ENCODE results near the gene INPP1.
"Not testable (repeated sequence)": the region's sequence is repeated elsewhere in the genome, so short reads cannot be mapped to it uniquely, and the experiment has no call there.

The INPP1 gene

DNA sequence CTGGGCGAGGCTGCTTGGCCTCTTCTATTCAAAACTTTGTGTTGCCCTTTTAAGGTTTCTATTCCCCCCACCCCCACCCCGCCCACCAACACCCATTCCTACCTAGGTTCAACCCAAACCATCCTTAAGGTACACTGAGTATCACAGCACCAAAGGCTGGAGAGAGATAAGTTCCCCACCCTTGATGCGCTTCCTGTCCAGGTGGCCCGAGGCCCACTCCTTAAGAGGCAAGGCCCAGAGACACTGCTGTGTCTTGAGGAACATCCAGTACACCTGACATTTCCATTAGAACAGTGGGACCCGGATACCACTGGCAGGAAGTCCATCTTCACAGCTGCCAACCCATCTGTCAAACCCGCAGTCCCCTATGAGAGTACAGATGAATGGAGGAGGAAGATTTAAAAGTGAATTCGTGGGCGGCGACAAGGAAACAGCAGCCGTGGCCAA, 277 bp upstream of the INPP1 start:
- no peaks in the 10 kb centered on the region for H3K36me3 Mint-ChIP-seq (ENCODE audit: low read depth)
- H3K4me1 Mint-ChIP-seq (ENCODE audit: low read depth): peaks cover 22% of the 10 kb centered on the region
- no peaks in the 10 kb centered on the region for H3K9me3 Mint-ChIP-seq
- peaks cover 4% of the 10 kb centered on the region for H3K27me3 Mint-ChIP-seq
- peak overlapping the region; percentile 81 for H3K4me3 Mint-ChIP-seq
- peak overlapping the region; percentile 86 for H3K27ac Mint-ChIP-seq

- Mint-ChIP-seq H3K27me3 (peaks cover 4% of the 10 kb centered on the region), H3K9me3 (no peaks in the 10 kb centered on the region), H3K27ac (peak overlapping the region; percentile 84), H3K4me1 (ENCODE audit: low read depth) (peaks cover 22% of the 10 kb centered on the region), H3K4me3 (peak overlapping the region; percentile 86), H3K36me3 (ENCODE audit: low read depth) (no peaks in the 10 kb centered on the region)
These were observed 963 bp downstream of the INPP1 start for GRCh38 chr2:190344276-190344827.

DNA sequence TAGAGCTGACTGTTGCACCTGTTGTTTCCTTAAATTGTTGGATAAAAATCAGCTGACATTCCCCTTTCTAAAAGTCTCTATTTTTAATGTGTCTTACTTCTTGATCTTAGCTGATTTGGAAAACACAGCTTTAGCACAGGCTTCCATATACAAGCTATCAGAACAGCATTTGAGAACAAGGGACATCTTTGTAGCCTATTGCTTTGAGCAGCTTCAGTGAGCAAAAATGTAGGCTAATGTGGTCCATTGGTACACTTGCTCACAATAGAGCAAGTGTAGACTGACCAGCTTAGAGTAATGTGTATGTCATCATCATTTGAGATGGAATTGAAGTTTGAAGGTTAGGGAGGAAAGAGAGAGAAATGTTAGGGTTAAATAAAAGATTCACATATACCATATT, 7.0 kb downstream of the INPP1 start:
- H3K27me3 Mint-ChIP-seq: peaks cover 4% of the 10 kb centered on the region
- H3K4me3 Mint-ChIP-seq: no peak overlapping the region
- peaks cover 10% of the 10 kb centered on the region for H3K36me3 Mint-ChIP-seq (ENCODE audit: low read depth)
- no peaks in the 10 kb centered on the region for H3K9me3 Mint-ChIP-seq
- no peak overlapping the region for H3K27ac Mint-ChIP-seq
- peaks cover 2% of the 10 kb centered on the region for H3K4me1 Mint-ChIP-seq (ENCODE audit: low read depth)

GRCh38 chr2:190351955-190352354, 8.6 kb downstream of the INPP1 start:
- no peaks in the 10 kb centered on the region for H3K4me1 Mint-ChIP-seq (ENCODE audit: low read depth)
- no peak overlapping the region for H3K27ac Mint-ChIP-seq
- H3K36me3 Mint-ChIP-seq (ENCODE audit: low read depth): peaks cover 10% of the 10 kb centered on the region
- no peaks in the 10 kb centered on the region for H3K27me3 Mint-ChIP-seq
- H3K4me3 Mint-ChIP-seq: no peak overlapping the region
- H3K9me3 Mint-ChIP-seq: no peaks in the 10 kb centered on the region

DNA sequence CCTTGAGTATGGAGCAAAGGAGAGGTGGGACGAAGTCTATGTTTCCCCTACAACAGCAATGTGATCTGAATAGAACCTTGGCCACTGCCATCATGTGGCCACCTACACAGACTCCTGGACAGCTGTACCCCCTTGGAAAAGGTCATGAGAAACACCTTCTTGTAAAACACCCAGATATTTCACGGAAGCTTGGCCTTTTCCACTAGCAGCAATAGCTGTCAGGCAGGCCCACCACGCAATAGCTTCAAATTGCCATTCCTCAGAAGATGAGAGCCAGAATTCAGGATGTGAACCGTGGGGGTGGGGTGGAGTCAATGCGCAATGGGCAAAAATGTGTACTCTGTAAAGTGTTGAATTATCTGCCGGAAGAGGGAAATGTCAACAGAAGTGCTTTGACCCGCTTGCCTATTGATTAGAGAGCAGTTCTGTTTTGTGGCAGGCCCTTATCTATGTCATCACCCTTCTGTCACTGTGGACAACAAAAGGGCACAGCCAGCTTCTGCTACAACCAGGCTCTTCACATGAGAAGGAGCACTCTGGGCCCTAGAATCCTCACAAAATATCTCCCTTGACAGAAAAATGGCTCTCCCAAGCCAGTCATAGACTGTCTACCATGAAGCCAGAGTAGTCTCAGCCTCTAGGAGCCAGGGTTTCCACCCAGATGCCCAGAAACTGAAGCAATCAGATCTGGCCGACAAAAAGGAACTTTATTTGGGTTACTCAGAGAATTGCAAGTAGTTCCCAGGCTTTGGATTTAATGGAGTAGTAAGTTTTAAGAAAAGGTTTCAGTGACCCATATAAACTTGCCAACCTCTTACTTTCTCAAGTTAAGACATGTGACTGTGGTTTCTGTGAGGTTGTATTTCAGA, 9.5 kb downstream of the INPP1 start:
- Mint-ChIP-seq H3K9me3 (no peaks in the 10 kb centered on the region), H3K27me3 (no peaks in the 10 kb centered on the region), H3K36me3 (ENCODE audit: low read depth) (peaks cover 10% of the 10 kb centered on the region), H3K4me3 (no peak overlapping the region), H3K4me1 (ENCODE audit: low read depth) (no peaks in the 10 kb centered on the region), H3K27ac (no peak overlapping the region)

- Mint-ChIP-seq H3K36me3 (ENCODE audit: low read depth) (peaks cover 10% of the 10 kb centered on the region), H3K4me3 (no peak overlapping the region), H3K4me1 (ENCODE audit: low read depth) (peaks cover 1% of the 10 kb centered on the region), H3K27me3 (no peaks in the 10 kb centered on the region), H3K27ac (no peak overlapping the region), H3K9me3 (no peaks in the 10 kb centered on the region)
These were observed 10.1 kb downstream of the INPP1 start for GRCh38 chr2:190353537-190353899.

DNA sequence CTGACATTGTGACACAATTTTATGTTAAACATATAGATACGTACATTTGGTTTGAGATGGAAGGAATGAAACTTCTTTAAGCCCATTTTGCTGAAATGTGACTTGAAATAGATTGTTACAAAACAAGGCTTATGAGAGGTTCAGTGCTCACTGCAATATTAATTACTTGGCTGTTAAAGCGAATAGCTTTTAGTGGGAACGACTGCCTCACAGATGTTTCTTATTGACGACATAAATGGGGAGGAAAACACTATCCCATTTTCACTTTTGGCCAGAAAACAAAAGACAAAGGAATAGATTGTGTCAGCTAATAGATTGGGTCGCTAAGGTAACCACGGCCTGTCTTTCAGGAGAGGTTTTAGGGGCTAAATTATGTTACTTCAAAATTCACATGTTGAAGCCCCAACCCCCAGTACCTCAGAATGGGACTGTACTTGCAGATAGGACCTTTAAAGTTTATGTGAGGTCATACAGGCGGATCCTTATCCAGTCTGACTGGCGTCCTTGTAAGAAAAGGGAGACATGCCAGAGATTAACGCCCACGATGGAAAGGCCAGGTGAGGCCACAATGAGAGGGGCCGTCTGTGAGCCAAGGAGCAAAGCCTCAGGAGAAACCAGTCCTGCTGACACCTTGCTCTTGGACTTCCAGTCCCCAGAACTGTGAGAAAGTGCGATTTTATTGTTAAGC, 10.8 kb downstream of the INPP1 start:
- Mint-ChIP-seq H3K27ac (no peak overlapping the region), H3K9me3 (no peaks in the 10 kb centered on the region), H3K4me3 (no peak overlapping the region), H3K27me3 (no peaks in the 10 kb centered on the region), H3K4me1 (ENCODE audit: low read depth) (peaks cover 6% of the 10 kb centered on the region), H3K36me3 (ENCODE audit: low read depth) (peaks cover 10% of the 10 kb centered on the region)

DNA sequence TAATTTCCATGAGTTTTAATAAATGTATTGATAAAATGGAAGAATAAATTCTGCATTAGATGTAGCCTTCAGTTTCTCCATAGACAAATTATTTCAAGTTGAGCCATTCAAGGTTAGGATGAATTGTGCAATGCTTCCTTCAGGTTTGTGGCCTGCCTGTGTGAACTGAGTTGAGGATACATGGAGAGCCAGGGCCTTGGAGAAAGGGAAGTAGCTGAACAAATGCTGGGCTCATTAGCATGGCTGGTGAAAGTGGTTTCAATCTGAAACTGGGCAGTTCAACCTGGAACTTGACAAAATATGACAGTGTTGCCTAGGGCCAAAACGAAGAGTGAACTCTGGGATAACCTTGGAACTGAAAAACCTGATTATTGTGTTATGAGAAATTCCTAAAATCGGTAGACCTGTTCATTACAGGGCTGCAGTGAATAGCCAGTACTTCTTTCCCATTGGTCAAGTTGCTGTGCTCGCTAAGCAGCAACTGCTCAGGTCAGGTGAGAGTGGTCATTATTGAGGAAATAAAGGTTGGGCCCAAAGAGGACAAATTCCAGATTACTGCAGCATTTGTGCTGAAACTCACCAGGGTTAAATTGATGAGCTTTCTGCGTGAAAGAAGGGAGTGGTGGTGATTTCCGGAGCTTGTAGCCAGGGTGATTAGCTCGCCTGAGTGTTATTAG, 12.7 kb downstream of the INPP1 start:
- no peaks in the 10 kb centered on the region for H3K27me3 Mint-ChIP-seq
- H3K4me1 Mint-ChIP-seq (ENCODE audit: low read depth): peaks cover 26% of the 10 kb centered on the region
- H3K4me3 Mint-ChIP-seq: no peak overlapping the region
- H3K27ac Mint-ChIP-seq: no peak overlapping the region
- peaks cover 4% of the 10 kb centered on the region for H3K36me3 Mint-ChIP-seq (ENCODE audit: low read depth)
- H3K9me3 Mint-ChIP-seq: no peaks in the 10 kb centered on the region

GRCh38 chr2:190357600-190357999, 14.2 kb downstream of the INPP1 start:
- no peak overlapping the region for H3K4me3 Mint-ChIP-seq
- H3K27ac Mint-ChIP-seq: no peak overlapping the region
- H3K9me3 Mint-ChIP-seq: no peaks in the 10 kb centered on the region
- peaks cover 4% of the 10 kb centered on the region for H3K36me3 Mint-ChIP-seq (ENCODE audit: low read depth)
- peaks cover 34% of the 10 kb centered on the region for H3K4me1 Mint-ChIP-seq (ENCODE audit: low read depth)
- no peaks in the 10 kb centered on the region for H3K27me3 Mint-ChIP-seq

DNA sequence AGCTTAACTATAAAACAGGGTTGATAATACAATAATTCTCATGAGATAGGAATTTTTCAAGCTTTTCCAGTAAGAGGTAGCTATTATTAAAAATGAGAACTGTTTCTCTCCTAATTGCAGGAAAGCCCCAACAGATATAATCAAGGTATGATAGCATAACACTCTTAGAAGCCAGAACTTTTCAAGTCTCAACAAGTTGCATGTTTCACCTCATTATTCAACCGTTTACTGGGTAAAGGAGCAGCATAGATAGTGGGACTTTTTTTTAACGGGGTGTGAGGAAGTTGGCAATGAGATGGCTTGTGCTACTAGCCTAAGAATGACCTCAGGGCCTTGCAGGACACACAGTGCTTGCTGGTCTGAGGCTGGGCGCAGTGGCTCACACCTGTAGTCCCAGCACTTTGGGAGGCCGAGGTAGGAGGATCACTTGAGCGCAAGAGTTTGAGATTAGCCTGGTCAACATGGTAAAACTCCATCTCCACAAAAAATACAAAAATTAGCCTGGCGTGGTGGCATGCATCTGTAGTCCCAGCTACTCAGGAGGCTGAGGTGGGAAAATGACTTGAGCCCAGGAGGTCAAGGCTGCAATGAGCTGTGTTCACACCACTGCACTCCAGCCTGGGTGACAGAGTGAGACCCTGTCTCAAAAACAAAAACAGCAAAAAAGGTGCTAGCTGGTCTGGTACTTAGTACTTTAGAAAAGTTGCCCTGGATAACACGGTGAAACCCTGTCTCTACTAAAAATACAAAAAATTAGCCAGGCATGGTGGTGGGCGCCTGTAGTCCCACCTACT, 15.5 kb downstream of the INPP1 start:
- H3K27me3 Mint-ChIP-seq; H3K27ac Mint-ChIP-seq; H3K9me3 Mint-ChIP-seq; H3K36me3 Mint-ChIP-seq (ENCODE audit: low read depth): not testable (repeated sequence)
- Mint-ChIP-seq H3K4me3 (peak overlapping the region; percentile 27), H3K4me1 (ENCODE audit: low read depth) (peaks cover 34% of the 10 kb centered on the region)

- no peaks in the 10 kb centered on the region for H3K27me3 Mint-ChIP-seq
- H3K36me3 Mint-ChIP-seq (ENCODE audit: low read depth): peaks cover 4% of the 10 kb centered on the region
- peak overlapping the region; percentile 85 for H3K4me3 Mint-ChIP-seq
- H3K4me1 Mint-ChIP-seq (ENCODE audit: low read depth): peaks cover 34% of the 10 kb centered on the region
- H3K9me3 Mint-ChIP-seq: no peaks in the 10 kb centered on the region
- peak overlapping the region; percentile 73 for H3K27ac Mint-ChIP-seq
These were observed 17.2 kb downstream of the INPP1 start for GRCh38 chr2:190360561-190360960.

- H3K4me1 Mint-ChIP-seq (ENCODE audit: low read depth): peaks cover 34% of the 10 kb centered on the region
- no peaks in the 10 kb centered on the region for H3K9me3 Mint-ChIP-seq
- H3K27me3 Mint-ChIP-seq: no peaks in the 10 kb centered on the region
- H3K27ac Mint-ChIP-seq: no peak overlapping the region
- H3K36me3 Mint-ChIP-seq (ENCODE audit: low read depth): peaks cover 4% of the 10 kb centered on the region
- no peak overlapping the region for H3K4me3 Mint-ChIP-seq
These were observed 17.6 kb downstream of the INPP1 start for GRCh38 chr2:190360965-190361364.

- Mint-ChIP-seq H3K4me3 (no peak overlapping the region), H3K36me3 (ENCODE audit: low read depth) (peaks cover 4% of the 10 kb centered on the region), H3K9me3 (no peaks in the 10 kb centered on the region), H3K4me1 (ENCODE audit: low read depth) (peaks cover 34% of the 10 kb centered on the region), H3K27me3 (no peaks in the 10 kb centered on the region), H3K27ac (no peak overlapping the region)
These were observed 18.2 kb downstream of the INPP1 start for GRCh38 chr2:190361572-190361971.

GRCh38 chr2:190362894-190363293, 19.5 kb downstream of the INPP1 start:
- Mint-ChIP-seq H3K9me3 (no peaks in the 10 kb centered on the region), H3K4me3 (no peak overlapping the region), H3K27me3 (no peaks in the 10 kb centered on the region)

More at GRCh38 chr2:190362894-190363293, 19.5 kb downstream of the INPP1 start:
- Mint-ChIP-seq H3K36me3 (ENCODE audit: low read depth) (peaks cover 4% of the 10 kb centered on the region), H3K4me1 (ENCODE audit: low read depth) (peaks cover 34% of the 10 kb centered on the region), H3K27ac (no peak overlapping the region)
